K562 (cell line): ENCODE data around the gene SYT6. TPM values are rescaled to one million over a fixed set of nuclear protein-coding genes. Genes with fewer than 3 reads are reported as not detected.

Experiments
- CBX1 ChIP-seq: sonication (generic); IDR thresholded peaks from 2 replicates; pipeline ENCODE4 v1.6.1; 2016; ENCODE audit warnings: antibody characterized with exemption, low read depth, mild to moderate bottlenecking
- DACH1 ChIP-seq: fragments of 450-650 bp; IDR thresholded peaks from 2 replicates; pipeline ENCODE4 v1.6.1; 2018; ENCODE audit not compliant: partially characterized antibody
- FOS ChIP-seq: IDR thresholded peaks from 3 replicates; pipeline ENCODE4 v1.6.1; 2011; ENCODE audit not compliant: insufficient read length; ENCODE audit errors: extremely low read depth
- FOSL1 ChIP-seq: fragments of 200-800 bp; sonication (Bioruptor generic); conservative IDR thresholded peaks from 2 replicates; pipeline ENCODE4 v1.6.1; 2016; ENCODE audit warnings: missing genetic modification characterization, missing compliant biosample characterization
- GTF2E2 ChIP-seq: fragments of 200-800 bp; sonication (Bioruptor generic); IDR thresholded peaks from 2 replicates; pipeline ENCODE4 v1.6.1; 2016; ENCODE audit warnings: missing genetic modification characterization, missing compliant biosample characterization
- KLF16 ChIP-seq: IDR thresholded peaks from 2 replicates; pipeline ENCODE4 v1.6.1; 2016; ENCODE audit warnings: antibody characterized with exemption
- MCM7 ChIP-seq, 2 experiments: fragments of 450-650 bp; IDR thresholded peaks; 2 replicates each; pipeline ENCODE4 v1.6.1; 2016 to 2018
- NFE2L1 ChIP-seq: fragments of 450-650 bp; IDR thresholded peaks from 2 replicates; pipeline ENCODE4 v1.6.1; 2016; ENCODE audit warnings: missing genetic modification characterization, low read depth, mild to moderate bottlenecking, missing compliant biosample characterization, moderate library complexity, borderline replicate concordance
- NFIC ChIP-seq: fragments of 450-650 bp; IDR thresholded peaks from 2 replicates; pipeline ENCODE4 v1.6.1; 2017; ENCODE audit warnings: mild to moderate bottlenecking, inconsistent platforms
- SOX6 ChIP-seq: fragments of 450-650 bp; IDR thresholded peaks from 2 replicates; pipeline ENCODE4 v1.6.1; 2014; ENCODE audit warnings: mild to moderate bottlenecking
- STAT5A ChIP-seq: IDR thresholded peaks from 2 replicates; pipeline ENCODE4 v1.6.1; 2012; ENCODE audit warnings: low read length, inconsistent platforms, borderline replicate concordance
- TBL1XR1 ChIP-seq, 2 experiments: IDR thresholded peaks; 2 replicates each; pipeline ENCODE4 v1.6.1; 2012; ENCODE audit warnings: improper control_type of control experiment in 2 of 2, low read length in 2 of 2, mild to moderate bottlenecking in 1 of 2
- ZBED1 ChIP-seq: IDR thresholded peaks from 2 replicates; pipeline ENCODE4 v1.6.1; 2014
- ZNF274 ChIP-seq: IDR thresholded peaks from 2 replicates; pipeline ENCODE4 v1.6.1; 2011; ENCODE audit warnings: low read depth, mild to moderate bottlenecking, low read length, moderate library complexity, borderline replicate concordance
- polyA plus RNA-seq, 8 experiments: library from polyadenylated mRNA; depleted of rRNA in 4 of 8; stranded (reverse) in 5 of 8; unstranded in 3 of 8; fragments of >200 nt; fragmentation: Nextera tagmentation in 2 of 8; fragmentation: Illumina TruSeq in 1 of 8; extraction: Ambion mirVana in 2 of 8; extraction: Trizol in 1 of 8; gene quantifications; 2 replicates each; pipeline versions ENCODE4 v1.2.1 to v1.2.3, GENCODE V29; 2011 to 2014; ENCODE audit warnings: inconsistent platforms in 1 of 8, missing spikeins in 1 of 8
- total RNA-seq, 7 experiments: library from RNA; depleted of rRNA in 6 of 7; stranded (reverse); fragments of >200 nt in 6 of 7; fragmentation: Illumina TruSeq in 2 of 7; extraction: Trizol in 2 of 7; gene quantifications; 2 replicates each; pipeline versions ENCODE4 v1.2.1 to v1.2.3, GENCODE V29; 2011 to 2021; ENCODE audit warnings: low replicate concordance in 1 of 7
- TF ChIP-seq, protein P1 (sequence below), 2 experiments: fragments of 450-650 bp; IDR thresholded peaks; 2 replicates each; pipeline ENCODE4 v1.6.1; 2016; ENCODE audit warnings: mild to moderate bottlenecking in 2 of 2, borderline replicate concordance in 1 of 2, low read depth in 1 of 2, moderate library complexity in 1 of 2
- TF ChIP-seq, protein P2 (sequence below): fragments of 450-650 bp; formaldehyde crosslinking; IDR thresholded peaks from 2 replicates; pipeline ENCODE4 v1.4.0; 2020; ENCODE audit warnings: mild to moderate bottlenecking
- TF ChIP-seq, protein P3 (sequence below): fragments of 450-650 bp; formaldehyde crosslinking; IDR thresholded peaks from 2 replicates; pipeline ENCODE4 v1.4.0; 2020; ENCODE audit warnings: mild to moderate bottlenecking, moderate library complexity

SYT6 gene
- total and polyA plus RNA-seq, 9 of the 15 experiments (the other 6 are each of a cell fraction or from before 2014, with no cell fraction given) = 0.06 TPM; not detected in 8

DNA sequence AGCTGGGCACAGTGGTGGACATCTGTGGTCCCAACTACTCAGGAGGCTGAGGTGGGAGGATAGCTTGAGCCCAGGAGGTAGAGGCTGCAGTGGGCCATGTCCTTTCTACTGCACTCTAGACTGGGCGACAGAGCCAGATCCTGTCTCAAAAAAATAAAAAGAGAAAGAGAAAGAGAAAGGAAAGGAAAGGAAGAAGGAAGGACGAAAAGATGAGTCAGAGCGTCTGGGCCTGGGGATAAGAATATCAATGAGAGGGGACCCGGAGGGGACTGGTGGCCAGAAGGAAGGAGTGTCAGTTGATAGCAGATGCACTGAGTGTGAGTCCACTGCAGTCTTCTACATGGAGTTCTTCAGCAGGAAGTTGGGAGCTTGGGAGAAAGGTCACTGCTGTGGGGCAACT, 75.6 kb downstream of the SYT6 start (continued):
- TF ChIP-seq, protein P1, sequence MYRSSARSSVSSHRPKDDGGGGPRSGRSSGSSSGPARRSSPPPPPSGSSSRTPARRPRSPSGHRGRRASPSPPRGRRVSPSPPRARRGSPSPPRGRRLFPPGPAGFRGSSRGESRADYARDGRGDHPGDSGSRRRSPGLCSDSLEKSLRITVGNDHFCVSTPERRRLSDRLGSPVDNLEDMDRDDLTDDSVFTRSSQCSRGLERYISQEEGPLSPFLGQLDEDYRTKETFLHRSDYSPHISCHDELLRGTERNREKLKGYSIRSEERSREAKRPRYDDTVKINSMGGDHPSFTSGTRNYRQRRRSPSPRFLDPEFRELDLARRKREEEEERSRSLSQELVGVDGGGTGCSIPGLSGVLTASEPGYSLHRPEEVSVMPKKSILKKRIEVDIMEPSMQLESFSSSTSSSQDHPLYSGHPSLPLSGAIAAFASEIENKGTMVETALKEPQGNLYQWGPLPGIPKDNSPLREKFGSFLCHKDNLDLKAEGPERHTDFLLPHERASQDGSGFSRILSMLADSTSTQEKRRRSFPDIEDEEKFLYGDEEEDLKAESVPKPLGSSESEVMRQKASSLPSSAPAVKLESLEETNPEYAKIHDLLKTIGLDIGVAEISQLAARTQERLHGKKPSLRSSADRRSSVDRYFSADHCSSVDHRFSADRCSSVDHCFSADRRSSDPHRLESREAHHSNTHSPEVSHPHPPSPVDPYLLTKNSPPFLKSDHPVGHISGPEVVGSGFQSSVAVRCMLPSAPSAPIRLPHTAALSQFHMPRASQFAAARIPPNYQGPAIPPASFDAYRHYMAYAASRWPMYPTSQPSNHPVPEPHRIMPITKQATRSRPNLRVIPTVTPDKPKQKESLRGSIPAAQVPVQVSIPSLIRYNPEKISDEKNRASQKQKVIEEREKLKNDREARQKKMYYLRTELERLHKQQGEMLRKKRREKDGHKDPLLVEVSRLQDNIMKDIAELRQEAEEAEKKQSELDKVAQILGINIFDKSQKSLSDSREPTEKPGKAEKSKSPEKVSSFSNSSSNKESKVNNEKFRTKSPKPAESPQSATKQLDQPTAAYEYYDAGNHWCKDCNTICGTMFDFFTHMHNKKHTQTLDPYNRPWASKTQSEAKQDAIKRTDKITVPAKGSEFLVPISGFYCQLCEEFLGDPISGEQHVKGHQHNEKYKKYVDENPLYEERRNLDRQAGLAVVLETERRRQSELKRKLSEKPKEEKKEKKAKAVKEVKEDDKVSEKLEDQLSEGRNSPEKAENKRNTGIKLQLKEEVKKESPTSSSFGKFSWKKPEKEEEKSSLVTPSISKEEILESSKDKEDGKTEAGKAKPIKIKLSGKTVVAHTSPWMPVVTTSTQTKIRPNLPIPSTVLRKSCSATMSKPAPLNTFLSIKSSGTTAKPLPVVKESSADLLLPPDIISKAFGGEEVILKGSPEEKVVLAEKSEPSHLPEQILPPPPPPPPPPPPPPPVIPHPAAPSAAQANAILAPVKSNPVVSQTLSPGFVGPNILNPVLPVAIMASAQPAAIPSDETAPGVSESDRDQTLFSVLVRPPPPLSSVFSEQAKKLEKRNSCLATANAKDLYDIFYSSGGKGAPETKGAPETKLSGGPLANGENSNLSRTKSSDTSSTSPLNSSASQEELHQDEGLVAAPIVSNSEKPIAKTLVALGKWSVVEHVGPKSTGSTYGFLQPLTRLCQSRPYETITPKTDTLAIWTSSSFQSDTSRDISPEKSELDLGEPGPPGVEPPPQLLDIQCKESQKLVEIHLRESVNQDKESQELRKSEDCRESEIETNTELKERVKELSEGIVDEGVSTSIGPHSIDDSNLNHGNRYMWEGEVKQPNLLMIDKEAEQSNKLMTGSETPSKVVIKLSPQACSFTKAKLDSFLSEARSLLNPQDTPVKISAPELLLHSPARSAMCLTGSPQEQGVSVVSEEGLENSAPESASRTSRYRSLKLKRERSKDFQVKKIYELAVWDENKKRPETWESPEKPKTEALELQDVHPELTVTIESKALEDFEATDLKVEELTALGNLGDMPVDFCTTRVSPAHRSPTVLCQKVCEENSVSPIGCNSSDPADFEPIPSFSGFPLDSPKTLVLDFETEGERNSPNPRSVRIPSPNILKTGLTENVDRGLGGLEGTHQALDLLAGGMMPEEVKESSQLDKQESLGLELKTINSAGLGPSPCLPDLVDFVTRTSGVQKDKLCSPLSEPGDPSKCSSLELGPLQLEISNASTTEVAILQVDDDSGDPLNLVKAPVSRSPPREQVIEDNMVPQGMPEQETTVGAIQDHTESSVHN (IDR thresholded peaks at IDR 0.05; ENCODE audit: borderline replicate concordance in 1 of 2, low read depth in 1 of 2) = 0 out of 4 replicates have a peak, but pooled peaks of 1 of the 2 experiments have one; percentile 17
- 0 out of 2 replicates have a peak, but pooled peaks have one; percentile 43 for TF ChIP-seq KLF16
- no peak for TF ChIP-seq NFE2L1 (tag)
- TF ChIP-seq MCM7 (IDR thresholded peaks at IDR 0.05) = no peak
- TF ChIP-seq, protein P2, sequence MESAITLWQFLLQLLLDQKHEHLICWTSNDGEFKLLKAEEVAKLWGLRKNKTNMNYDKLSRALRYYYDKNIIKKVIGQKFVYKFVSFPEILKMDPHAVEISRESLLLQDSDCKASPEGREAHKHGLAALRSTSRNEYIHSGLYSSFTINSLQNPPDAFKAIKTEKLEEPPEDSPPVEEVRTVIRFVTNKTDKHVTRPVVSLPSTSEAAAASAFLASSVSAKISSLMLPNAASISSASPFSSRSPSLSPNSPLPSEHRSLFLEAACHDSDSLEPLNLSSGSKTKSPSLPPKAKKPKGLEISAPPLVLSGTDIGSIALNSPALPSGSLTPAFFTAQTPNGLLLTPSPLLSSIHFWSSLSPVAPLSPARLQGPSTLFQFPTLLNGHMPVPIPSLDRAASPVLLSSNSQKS (CRISPR knock-in tag) = no peak
- TF ChIP-seq FOS = no peak
- TF ChIP-seq GTF2E2 = no peak
- TF ChIP-seq SOX6 = 0 out of 2 replicates have a peak, but pooled peaks have one; percentile 10
- TF ChIP-seq ZBED1 = no peak
- TF ChIP-seq NFIC = peak; percentile 65
- no peak for TF ChIP-seq DACH1
- TF ChIP-seq ZNF274 = no peak
- 0 out of 2 replicates have a peak, but pooled peaks have one; percentile 46 for TF ChIP-seq STAT5A
- no peak for TF ChIP-seq CBX1
- TF ChIP-seq TBL1XR1 (IDR thresholded peaks at IDR 0.05; ENCODE audit: low read length in 2 of 2) = peak in 1 of 2 experiments; percentile 43; a peak in 1 of 4 replicates
- TF ChIP-seq, protein P3, sequence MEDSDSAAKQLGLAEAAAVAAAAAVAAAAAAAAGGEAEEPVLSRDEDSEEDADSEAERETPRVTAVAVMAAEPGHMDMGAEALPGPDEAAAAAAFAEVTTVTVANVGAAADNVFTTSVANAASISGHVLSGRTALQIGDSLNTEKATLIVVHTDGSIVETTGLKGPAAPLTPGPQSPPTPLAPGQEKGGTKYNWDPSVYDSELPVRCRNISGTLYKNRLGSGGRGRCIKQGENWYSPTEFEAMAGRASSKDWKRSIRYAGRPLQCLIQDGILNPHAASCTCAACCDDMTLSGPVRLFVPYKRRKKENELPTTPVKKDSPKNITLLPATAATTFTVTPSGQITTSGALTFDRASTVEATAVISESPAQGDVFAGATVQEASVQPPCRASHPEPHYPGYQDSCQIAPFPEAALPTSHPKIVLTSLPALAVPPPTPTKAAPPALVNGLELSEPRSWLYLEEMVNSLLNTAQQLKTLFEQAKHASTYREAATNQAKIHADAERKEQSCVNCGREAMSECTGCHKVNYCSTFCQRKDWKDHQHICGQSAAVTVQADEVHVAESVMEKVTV (CRISPR knock-in tag) = no peak
- TF ChIP-seq FOSL1 (tag) = peak; percentile 96
